Lower leg skin (tissue), 3 donors: ENCODE results near the gene CFAP52.

Experiments used
- CTCF ChIP-seq, 3 donors: fragments of 450-650 bp; IDR thresholded peaks; one replicate each; pipeline ENCODE4 v1.5.1; 2016; ENCODE audit warnings: antibody characterized with exemption in 3 of 3, mild to moderate bottlenecking in 3 of 3, moderate library complexity in 2 of 3
- POLR2A ChIP-seq, 2 donors: fragments of 450-650 bp; IDR thresholded peaks; one replicate each; pipeline ENCODE4 v1.6.1; 2016 to 2017; ENCODE audit warnings: antibody characterized with exemption in 2 of 2, mild to moderate bottlenecking in 1 of 2, moderate library complexity in 1 of 2

- no peak for TF ChIP-seq CTCF (IDR thresholded peaks at IDR 0.05)
- no peak for TF ChIP-seq POLR2A (IDR thresholded peaks at IDR 0.05)
Measured at GRCh38 chr17:9527788-9528187, 48.7 kb upstream of the CFAP52 start.
